ENCODE measurements around the gene ELOA. TPM values are rescaled to one million over a fixed set of nuclear protein-coding genes. Genes with fewer than 3 reads are reported as not detected.

ELOA gene
- total and polyA plus RNA-seq, 9 of the 15 experiments (the other 6 are each of a cell fraction or from before 2014, with no cell fraction given) = 31.9 to 98.6 (median 61.3) TPM

GRCh38 chr1:23809751-23810171 is 66.5 kb downstream of the ELOA start (continued):
- TF ChIP-seq CTBP1 (IDR thresholded peaks at IDR 0.05; ENCODE audit: borderline replicate concordance) (peak; percentile 47; the same call in 1 of the 2 replicates), SAFB (IDR thresholded peaks at IDR 0.05; ENCODE audit: borderline replicate concordance, low read depth, low read length) (no peak), KLF16 (IDR thresholded peaks at IDR 0.05) (peak; percentile 28; the same call in 1 of the 2 replicates), POLR2A (conservative IDR thresholded peaks at IDR 0.05) (no peak), TEAD2 (tag; IDR thresholded peaks at IDR 0.05) (no peak), DMBX1 (CRISPR knock-in tag; IDR thresholded peaks at IDR 0.05; ENCODE audit: borderline replicate concordance) (no peak), RFX1 (IDR thresholded peaks at IDR 0.05) (no peak), MTA3 (IDR thresholded peaks at IDR 0.05; ENCODE audit: borderline replicate concordance) (peak; percentile 72; the same call in 1 of the 2 replicates), ZFX (CRISPR knock-in tag; IDR thresholded peaks at IDR 0.05) (no peak; the same call in 1 of the 2 replicates), STAG1 (CRISPR knock-in tag; IDR thresholded peaks at IDR 0.05; ENCODE audit: borderline replicate concordance) (no peak), BRD9 (IDR thresholded peaks at IDR 0.05; ENCODE audit: low read depth, partially characterized antibody) (peak; percentile 71), E2F3 (CRISPR knock-in tag; IDR thresholded peaks at IDR 0.05) (no peak), RUNX1 (IDR thresholded peaks at IDR 0.05; ENCODE audit: low read depth) (no peak), YBX1 (IDR thresholded peaks at IDR 0.05) (no peak), LCOR (CRISPR knock-in tag; IDR thresholded peaks at IDR 0.05) (no peak; the same call in 1 of the 2 replicates), PHF8 (IDR thresholded peaks at IDR 0.05; ENCODE audit: borderline replicate concordance, low read length) (no peak), ZNF3 (CRISPR knock-in tag; IDR thresholded peaks at IDR 0.05) (no peak), E4F1 (CRISPR knock-in tag; IDR thresholded peaks at IDR 0.05; ENCODE audit: borderline replicate concordance) (no peak), ZFP1 (CRISPR knock-in tag; IDR thresholded peaks at IDR 0.05) (no peak), NEUROD1 (IDR thresholded peaks at IDR 0.05; ENCODE audit: borderline replicate concordance, low read depth, low read length, partially characterized antibody) (no peak), MTA1 (IDR thresholded peaks at IDR 0.05; ENCODE audit: borderline replicate concordance) (no peak), ZFP36 (IDR thresholded peaks at IDR 0.05; ENCODE audit: low read depth, low read length, partially characterized antibody) (peak; percentile 30)
- TF ChIP-seq, protein P1, sequence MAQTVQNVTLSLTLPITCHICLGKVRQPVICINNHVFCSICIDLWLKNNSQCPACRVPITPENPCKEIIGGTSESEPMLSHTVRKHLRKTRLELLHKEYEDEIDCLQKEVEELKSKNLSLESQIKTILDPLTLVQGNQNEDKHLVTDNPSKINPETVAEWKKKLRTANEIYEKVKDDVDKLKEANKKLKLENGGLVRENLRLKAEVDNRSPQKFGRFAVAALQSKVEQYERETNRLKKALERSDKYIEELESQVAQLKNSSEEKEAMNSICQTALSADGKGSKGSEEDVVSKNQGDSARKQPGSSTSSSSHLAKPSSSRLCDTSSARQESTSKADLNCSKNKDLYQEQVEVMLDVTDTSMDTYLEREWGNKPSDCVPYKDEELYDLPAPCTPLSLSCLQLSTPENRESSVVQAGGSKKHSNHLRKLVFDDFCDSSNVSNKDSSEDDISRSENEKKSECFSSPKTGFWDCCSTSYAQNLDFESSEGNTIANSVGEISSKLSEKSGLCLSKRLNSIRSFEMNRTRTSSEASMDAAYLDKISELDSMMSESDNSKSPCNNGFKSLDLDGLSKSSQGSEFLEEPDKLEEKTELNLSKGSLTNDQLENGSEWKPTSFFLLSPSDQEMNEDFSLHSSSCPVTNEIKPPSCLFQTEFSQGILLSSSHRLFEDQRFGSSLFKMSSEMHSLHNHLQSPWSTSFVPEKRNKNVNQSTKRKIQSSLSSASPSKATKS (CRISPR knock-in tag; IDR thresholded peaks at IDR 0.05) = no peak
- TF ChIP-seq, protein P2, sequence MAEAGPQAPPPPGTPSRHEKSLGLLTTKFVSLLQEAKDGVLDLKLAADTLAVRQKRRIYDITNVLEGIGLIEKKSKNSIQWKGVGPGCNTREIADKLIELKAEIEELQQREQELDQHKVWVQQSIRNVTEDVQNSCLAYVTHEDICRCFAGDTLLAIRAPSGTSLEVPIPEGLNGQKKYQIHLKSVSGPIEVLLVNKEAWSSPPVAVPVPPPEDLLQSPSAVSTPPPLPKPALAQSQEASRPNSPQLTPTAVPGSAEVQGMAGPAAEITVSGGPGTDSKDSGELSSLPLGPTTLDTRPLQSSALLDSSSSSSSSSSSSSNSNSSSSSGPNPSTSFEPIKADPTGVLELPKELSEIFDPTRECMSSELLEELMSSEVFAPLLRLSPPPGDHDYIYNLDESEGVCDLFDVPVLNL (CRISPR knock-in tag; IDR thresholded peaks at IDR 0.05; ENCODE audit: low read depth) = no peak

Measured in K562 (cell line).